Measurements from ENCODE around the gene TRA2A.

DNA sequence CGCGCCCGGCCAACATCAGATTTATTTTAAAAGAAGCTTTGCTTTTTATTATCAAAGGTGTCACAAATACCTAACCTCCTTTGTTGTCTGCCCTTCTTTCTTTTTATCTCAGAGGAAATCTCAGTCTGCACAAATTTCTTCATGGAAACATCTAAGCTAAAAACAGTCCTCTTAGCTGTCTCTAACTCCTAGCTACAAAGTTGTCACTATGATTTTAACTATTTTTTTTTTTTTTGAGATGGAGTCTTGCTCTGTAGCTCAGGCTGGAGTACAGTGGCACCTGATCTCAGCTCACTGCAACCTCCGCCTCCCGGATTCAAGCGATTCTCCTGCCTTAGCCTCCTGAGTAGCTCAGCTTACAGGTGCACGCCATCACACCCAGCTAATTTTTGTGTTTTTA lies 7.3 kb downstream of the TRA2A start:
- TF ChIP-seq, protein P1, sequence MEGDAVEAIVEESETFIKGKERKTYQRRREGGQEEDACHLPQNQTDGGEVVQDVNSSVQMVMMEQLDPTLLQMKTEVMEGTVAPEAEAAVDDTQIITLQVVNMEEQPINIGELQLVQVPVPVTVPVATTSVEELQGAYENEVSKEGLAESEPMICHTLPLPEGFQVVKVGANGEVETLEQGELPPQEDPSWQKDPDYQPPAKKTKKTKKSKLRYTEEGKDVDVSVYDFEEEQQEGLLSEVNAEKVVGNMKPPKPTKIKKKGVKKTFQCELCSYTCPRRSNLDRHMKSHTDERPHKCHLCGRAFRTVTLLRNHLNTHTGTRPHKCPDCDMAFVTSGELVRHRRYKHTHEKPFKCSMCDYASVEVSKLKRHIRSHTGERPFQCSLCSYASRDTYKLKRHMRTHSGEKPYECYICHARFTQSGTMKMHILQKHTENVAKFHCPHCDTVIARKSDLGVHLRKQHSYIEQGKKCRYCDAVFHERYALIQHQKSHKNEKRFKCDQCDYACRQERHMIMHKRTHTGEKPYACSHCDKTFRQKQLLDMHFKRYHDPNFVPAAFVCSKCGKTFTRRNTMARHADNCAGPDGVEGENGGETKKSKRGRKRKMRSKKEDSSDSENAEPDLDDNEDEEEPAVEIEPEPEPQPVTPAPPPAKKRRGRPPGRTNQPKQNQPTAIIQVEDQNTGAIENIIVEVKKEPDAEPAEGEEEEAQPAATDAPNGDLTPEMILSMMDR (IDR thresholded peaks at IDR 0.05): no peak
- TF ChIP-seq EP300 (IDR thresholded peaks at IDR 0.05) (no peak), POLR2A (IDR thresholded peaks at IDR 0.05; ENCODE audit: low read length) (no peak), RAD21 (conservative IDR thresholded peaks at IDR 0.05 in 1 of 2, IDR thresholded peaks at IDR 0.05 in 1 of 2) (no peak)
- TF ChIP-seq, protein P2, sequence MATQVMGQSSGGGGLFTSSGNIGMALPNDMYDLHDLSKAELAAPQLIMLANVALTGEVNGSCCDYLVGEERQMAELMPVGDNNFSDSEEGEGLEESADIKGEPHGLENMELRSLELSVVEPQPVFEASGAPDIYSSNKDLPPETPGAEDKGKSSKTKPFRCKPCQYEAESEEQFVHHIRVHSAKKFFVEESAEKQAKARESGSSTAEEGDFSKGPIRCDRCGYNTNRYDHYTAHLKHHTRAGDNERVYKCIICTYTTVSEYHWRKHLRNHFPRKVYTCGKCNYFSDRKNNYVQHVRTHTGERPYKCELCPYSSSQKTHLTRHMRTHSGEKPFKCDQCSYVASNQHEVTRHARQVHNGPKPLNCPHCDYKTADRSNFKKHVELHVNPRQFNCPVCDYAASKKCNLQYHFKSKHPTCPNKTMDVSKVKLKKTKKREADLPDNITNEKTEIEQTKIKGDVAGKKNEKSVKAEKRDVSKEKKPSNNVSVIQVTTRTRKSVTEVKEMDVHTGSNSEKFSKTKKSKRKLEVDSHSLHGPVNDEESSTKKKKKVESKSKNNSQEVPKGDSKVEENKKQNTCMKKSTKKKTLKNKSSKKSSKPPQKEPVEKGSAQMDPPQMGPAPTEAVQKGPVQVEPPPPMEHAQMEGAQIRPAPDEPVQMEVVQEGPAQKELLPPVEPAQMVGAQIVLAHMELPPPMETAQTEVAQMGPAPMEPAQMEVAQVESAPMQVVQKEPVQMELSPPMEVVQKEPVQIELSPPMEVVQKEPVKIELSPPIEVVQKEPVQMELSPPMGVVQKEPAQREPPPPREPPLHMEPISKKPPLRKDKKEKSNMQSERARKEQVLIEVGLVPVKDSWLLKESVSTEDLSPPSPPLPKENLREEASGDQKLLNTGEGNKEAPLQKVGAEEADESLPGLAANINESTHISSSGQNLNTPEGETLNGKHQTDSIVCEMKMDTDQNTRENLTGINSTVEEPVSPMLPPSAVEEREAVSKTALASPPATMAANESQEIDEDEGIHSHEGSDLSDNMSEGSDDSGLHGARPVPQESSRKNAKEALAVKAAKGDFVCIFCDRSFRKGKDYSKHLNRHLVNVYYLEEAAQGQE (IDR thresholded peaks at IDR 0.05): no peak
